ENCODE data around the gene CCL5. TPM values are rescaled to one million over a fixed set of nuclear protein-coding genes. Genes with fewer than 3 reads are reported as not detected.

The CCL5 gene
- total and polyA plus RNA-seq, 2 donors = 26.7 to 27.4 TPM

DNA sequence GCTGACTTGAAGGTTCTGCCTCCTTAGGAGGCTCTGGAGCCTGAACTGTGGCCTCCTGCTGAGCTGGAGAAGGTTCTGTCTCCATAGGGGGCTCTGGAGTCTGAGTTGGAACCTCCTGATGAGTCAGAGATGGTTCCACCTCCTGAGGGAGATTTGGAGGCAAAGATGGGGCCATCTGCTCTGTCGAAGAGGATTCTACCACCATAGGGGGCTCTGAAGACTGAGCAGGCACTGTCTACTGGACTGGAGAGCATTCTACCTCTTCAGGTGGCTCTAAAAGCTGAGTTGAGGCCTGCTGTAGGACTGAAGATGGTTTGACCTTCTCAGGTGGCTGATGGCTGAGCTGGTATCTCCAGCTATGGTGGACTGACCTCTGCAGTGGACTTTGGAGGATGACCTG is 34.2 kb upstream of the CCL5 start:
- Histone ChIP-seq H3K27ac (ENCODE audit: low read depth in 1 of 2, low read length in 1 of 2) (no peak overlapping the region), H3K9me3 (ENCODE audit: control insufficient read depth in 2 of 2, insufficient read depth in 1 of 2, low read length in 1 of 2) (no peaks in the 10 kb centered on the region), H3K4me1 (ENCODE audit: control insufficient read depth in 2 of 2, insufficient read depth in 2 of 2, low read length in 2 of 2) (no peaks in the 10 kb centered on the region), H3K36me3 (ENCODE audit: control insufficient read depth in 2 of 2, insufficient read depth in 2 of 2, low read length in 1 of 2) (peaks cover 0 to 3% of the 10 kb centered on the region in 2 donors), H3K27me3 (ENCODE audit: control insufficient read depth in 2 of 2, insufficient read depth in 1 of 2, low read length in 1 of 2) (no peaks in the 10 kb centered on the region), H3K4me3 (ENCODE audit: low read length in 2 of 2) (no peak overlapping the region)
- no peak for DNase-seq (ENCODE audit: low read depth in 6 of 9, low spot score in 9 of 9)
- WGBS = 100% methylated on average over 1 of the region's 1 CpG

DNA sequence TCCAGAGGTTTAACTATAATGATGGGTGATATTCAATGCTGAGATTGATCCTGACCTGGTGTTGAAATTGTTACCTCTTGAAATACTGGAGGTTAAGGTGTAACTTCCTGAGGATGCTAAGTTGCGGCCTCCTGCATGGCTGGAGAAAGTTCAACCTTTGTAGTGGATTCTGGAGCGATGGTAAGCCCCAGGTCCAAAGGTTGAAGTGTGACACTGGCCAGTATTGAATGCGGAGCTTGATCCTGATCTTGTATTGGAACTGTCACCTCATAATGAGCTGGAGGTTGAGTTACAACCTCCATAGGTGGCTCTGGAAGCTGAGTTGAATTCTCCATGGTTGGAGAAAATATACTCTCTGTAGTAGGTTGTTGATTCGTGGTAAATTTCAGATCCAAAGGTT is 33.4 kb upstream of the CCL5 start:
- Histone ChIP-seq H3K36me3 (ENCODE audit: control insufficient read depth in 2 of 2, insufficient read depth in 2 of 2, low read length in 1 of 2) (peaks cover 0 to 3% of the 10 kb centered on the region in 2 donors), H3K27me3 (ENCODE audit: control insufficient read depth in 2 of 2, insufficient read depth in 1 of 2, low read length in 1 of 2) (no peaks in the 10 kb centered on the region), H3K9me3 (ENCODE audit: control insufficient read depth in 2 of 2, insufficient read depth in 1 of 2, low read length in 1 of 2) (no peaks in the 10 kb centered on the region), H3K4me1 (ENCODE audit: control insufficient read depth in 2 of 2, insufficient read depth in 2 of 2, low read length in 2 of 2) (no peaks in the 10 kb centered on the region), H3K27ac (ENCODE audit: low read depth in 1 of 2, low read length in 1 of 2) (no peak overlapping the region), H3K4me3 (ENCODE audit: low read length in 2 of 2) (no peak overlapping the region)
- whole genome bisulfite sequencing = 95% methylated on average over 4 of the region's 4 CpGs
- no peak for DNase-seq (ENCODE audit: low read depth in 6 of 9, low spot score in 9 of 9)

DNA sequence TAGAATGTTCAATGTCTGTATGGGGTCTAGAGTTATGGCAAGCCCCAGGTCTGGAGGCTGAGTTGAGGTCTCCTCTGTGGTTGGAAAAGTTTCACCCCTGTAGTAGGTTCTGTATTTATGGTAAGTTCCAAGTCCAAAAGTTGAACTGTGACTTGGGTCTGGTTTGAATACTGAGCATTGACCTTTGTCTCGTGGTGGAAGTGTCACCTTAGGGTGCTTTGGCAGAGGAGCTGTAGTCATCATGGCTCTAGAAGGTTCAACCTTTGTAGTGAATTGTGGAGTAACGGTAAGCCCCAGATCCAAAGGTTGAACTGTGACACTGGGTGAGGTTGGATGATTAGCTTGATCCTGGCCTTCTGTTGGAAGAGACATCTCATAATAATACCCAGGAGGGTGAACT is 32.8 kb upstream of the CCL5 start:
- Histone ChIP-seq H3K36me3 (ENCODE audit: control insufficient read depth in 2 of 2, insufficient read depth in 2 of 2, low read length in 1 of 2) (no peaks in the 10 kb centered on the region), H3K4me1 (ENCODE audit: control insufficient read depth in 2 of 2, insufficient read depth in 2 of 2, low read length in 2 of 2) (no peaks in the 10 kb centered on the region), H3K4me3 (ENCODE audit: low read length in 2 of 2) (no peak overlapping the region), H3K9me3 (ENCODE audit: control insufficient read depth in 2 of 2, insufficient read depth in 1 of 2, low read length in 1 of 2) (no peaks in the 10 kb centered on the region), H3K27me3 (ENCODE audit: control insufficient read depth in 2 of 2, insufficient read depth in 1 of 2, low read length in 1 of 2) (no peaks in the 10 kb centered on the region), H3K27ac (ENCODE audit: low read depth in 1 of 2, low read length in 1 of 2) (no peak overlapping the region)
- DNase-seq (ENCODE audit: low read depth in 6 of 9, low spot score in 9 of 9) = no peak
- 94% methylated on average over 2 of the region's 2 CpGs for WGBS

DNA sequence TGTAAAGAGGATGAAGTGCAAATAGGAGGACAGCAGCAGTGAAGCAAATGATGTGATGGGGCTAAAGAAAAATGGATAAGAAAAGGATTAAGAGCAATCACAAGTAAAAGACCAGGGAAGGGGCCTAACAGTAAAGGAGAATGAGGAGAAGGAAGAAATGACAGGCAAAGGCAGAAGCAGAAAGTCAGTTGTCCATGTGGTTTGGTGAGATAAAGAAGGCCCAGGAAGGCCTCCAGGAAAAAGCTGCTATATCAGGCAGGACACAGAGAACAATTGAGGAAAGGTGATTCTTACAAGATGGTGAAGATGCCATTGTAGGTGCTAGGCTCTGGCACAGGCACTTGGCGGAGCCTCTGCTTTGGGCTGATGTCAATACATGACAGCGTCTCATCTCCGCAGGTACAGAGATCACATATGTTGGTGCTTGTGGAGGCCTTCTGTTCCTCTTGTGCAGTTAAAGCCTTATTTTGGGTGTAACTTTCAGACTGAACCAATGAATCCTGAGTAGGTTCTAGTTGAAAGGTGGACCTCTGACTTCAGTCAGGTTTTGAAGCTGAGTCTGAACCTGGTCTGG is 32.3 kb upstream of the CCL5 start:
- Histone ChIP-seq H3K4me1 (ENCODE audit: control insufficient read depth in 2 of 2, insufficient read depth in 2 of 2, low read length in 2 of 2) (no peaks in the 10 kb centered on the region), H3K36me3 (ENCODE audit: control insufficient read depth in 2 of 2, insufficient read depth in 2 of 2, low read length in 1 of 2) (no peaks in the 10 kb centered on the region), H3K9me3 (ENCODE audit: control insufficient read depth in 2 of 2, insufficient read depth in 1 of 2, low read length in 1 of 2) (no peaks in the 10 kb centered on the region), H3K4me3 (ENCODE audit: low read length in 2 of 2) (no peak overlapping the region), H3K27me3 (ENCODE audit: control insufficient read depth in 2 of 2, insufficient read depth in 1 of 2, low read length in 1 of 2) (no peaks in the 10 kb centered on the region), H3K27ac (ENCODE audit: low read depth in 1 of 2, low read length in 1 of 2) (no peak overlapping the region)
- WGBS = 99% methylated on average over 3 of the region's 3 CpGs
- no peak for DNase-seq (ENCODE audit: low read depth in 6 of 9, low spot score in 9 of 9)

DNA sequence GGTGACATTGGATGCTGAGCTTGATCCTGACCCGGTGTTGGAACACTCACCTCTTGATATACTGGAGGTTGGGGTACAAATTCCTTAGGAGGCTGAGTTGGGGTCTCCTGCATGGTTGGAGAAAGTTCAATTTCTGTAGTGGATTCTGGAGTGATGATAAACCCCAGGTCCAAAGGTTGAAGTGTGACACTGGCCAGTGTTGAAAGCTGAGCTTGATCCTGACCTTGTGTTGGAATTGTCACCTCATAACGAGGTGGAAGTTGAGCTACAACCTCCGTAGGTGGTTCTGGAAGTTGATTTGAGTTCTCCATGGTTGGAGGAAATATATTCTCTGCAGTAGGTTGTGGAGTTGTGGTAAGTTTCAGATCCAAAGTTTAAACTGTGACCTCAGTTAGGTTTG is 29.2 kb upstream of the CCL5 start:
- H3K27ac ChIP-seq (ENCODE audit: low read depth in 1 of 2, low read length in 1 of 2) = no peak overlapping the region
- H3K27me3 ChIP-seq (ENCODE audit: control insufficient read depth in 2 of 2, insufficient read depth in 1 of 2, low read length in 1 of 2) = no peaks in the 10 kb centered on the region
- 96% methylated on average over 3 of the region's 3 CpGs for WGBS
- no peak for DNase-seq (ENCODE audit: low read depth in 6 of 9, low spot score in 9 of 9)
- H3K9me3 ChIP-seq (ENCODE audit: control insufficient read depth in 2 of 2, insufficient read depth in 1 of 2, low read length in 1 of 2) = no peaks in the 10 kb centered on the region
- peaks cover 6 to 8% of the 10 kb centered on the region in 2 donors for H3K4me1 ChIP-seq (ENCODE audit: control insufficient read depth in 2 of 2, insufficient read depth in 2 of 2, low read length in 2 of 2)
- no peaks in the 10 kb centered on the region for H3K36me3 ChIP-seq (ENCODE audit: control insufficient read depth in 2 of 2, insufficient read depth in 2 of 2, low read length in 1 of 2)
- no peak overlapping the region for H3K4me3 ChIP-seq (ENCODE audit: low read length in 2 of 2)

DNA sequence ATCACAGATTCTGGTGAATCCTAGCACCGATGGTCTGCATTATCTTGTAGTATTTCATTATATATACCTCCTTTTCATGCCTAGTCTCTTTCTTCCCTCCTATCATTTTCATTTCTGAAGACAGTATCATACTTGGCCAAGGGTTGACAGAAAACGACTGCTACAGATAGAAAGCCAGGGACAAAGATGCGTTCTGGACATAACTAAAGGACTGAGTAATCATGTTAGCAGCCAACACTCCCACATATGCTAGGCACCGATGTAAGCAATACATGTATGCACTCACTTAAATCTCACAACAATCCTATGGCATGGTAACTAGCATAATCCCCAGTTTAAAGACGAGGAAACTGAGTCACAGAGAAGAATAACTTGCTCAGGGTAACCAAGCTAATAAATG is 27.5 kb upstream of the CCL5 start:
- Histone ChIP-seq H3K36me3 (ENCODE audit: control insufficient read depth in 2 of 2, insufficient read depth in 2 of 2, low read length in 1 of 2) (no peaks in the 10 kb centered on the region), H3K27me3 (ENCODE audit: control insufficient read depth in 2 of 2, insufficient read depth in 1 of 2, low read length in 1 of 2) (no peaks in the 10 kb centered on the region), H3K9me3 (ENCODE audit: control insufficient read depth in 2 of 2, insufficient read depth in 1 of 2, low read length in 1 of 2) (no peaks in the 10 kb centered on the region), H3K4me3 (ENCODE audit: low read length in 2 of 2) (no peak overlapping the region), H3K27ac (ENCODE audit: low read depth in 1 of 2, low read length in 1 of 2) (no peak overlapping the region), H3K4me1 (ENCODE audit: control insufficient read depth in 2 of 2, insufficient read depth in 2 of 2, low read length in 2 of 2) (peaks cover 10 to 12% of the 10 kb centered on the region in 2 donors)
- no peak for DNase-seq (ENCODE audit: low read depth in 6 of 9, low spot score in 9 of 9)
- WGBS = 93% methylated on average over 5 of the region's 5 CpGs

DNA sequence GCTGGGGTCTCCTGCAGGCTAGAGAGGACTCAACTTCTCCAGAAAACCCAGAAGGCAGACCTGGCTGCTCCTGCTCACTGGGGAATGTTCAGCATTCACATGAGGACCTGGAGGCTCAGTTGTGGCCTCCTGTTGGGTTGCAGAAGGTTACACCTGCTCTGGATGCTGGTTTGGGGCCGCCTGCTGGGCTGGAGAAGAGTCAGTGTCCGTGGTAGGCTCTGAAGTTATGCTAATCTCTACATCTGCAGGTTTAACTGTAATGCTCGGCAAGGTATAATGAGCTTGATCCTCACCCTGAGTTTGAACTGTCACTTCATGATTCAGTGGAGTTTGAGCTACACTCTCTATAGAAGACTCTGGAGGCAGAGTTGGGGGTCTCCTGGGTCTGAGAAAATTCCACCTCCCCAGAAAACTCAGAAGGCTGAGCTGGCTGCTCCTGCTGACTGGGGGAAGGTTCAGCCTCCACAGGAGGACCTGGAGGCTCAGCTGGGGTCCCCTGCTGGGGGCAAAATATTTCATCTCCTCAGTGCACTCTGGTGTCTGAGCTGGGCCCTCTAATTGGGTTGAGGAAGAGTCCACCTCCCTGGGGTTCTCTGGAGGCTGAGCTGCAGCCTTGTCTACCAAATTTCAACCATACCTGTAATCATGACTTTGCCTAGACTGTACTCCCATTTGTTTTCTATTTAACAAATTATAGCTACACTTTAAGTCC is 26.9 kb upstream of the CCL5 start:
- WGBS = 55% methylated on average over 3 of the region's 3 CpGs
- DNase-seq (ENCODE audit: low read depth in 6 of 9, low spot score in 9 of 9) = no peak
- Histone ChIP-seq H3K27me3 (ENCODE audit: control insufficient read depth in 2 of 2, insufficient read depth in 1 of 2, low read length in 1 of 2) (no peaks in the 10 kb centered on the region), H3K4me3 (ENCODE audit: low read length in 2 of 2) (no peak overlapping the region), H3K36me3 (ENCODE audit: control insufficient read depth in 2 of 2, insufficient read depth in 2 of 2, low read length in 1 of 2) (no peaks in the 10 kb centered on the region), H3K4me1 (ENCODE audit: control insufficient read depth in 2 of 2, insufficient read depth in 2 of 2, low read length in 2 of 2) (peaks cover 10 to 16% of the 10 kb centered on the region in 2 donors), H3K9me3 (ENCODE audit: control insufficient read depth in 2 of 2, insufficient read depth in 1 of 2, low read length in 1 of 2) (no peaks in the 10 kb centered on the region), H3K27ac (ENCODE audit: low read depth in 1 of 2, low read length in 1 of 2) (no peak overlapping the region)

DNA sequence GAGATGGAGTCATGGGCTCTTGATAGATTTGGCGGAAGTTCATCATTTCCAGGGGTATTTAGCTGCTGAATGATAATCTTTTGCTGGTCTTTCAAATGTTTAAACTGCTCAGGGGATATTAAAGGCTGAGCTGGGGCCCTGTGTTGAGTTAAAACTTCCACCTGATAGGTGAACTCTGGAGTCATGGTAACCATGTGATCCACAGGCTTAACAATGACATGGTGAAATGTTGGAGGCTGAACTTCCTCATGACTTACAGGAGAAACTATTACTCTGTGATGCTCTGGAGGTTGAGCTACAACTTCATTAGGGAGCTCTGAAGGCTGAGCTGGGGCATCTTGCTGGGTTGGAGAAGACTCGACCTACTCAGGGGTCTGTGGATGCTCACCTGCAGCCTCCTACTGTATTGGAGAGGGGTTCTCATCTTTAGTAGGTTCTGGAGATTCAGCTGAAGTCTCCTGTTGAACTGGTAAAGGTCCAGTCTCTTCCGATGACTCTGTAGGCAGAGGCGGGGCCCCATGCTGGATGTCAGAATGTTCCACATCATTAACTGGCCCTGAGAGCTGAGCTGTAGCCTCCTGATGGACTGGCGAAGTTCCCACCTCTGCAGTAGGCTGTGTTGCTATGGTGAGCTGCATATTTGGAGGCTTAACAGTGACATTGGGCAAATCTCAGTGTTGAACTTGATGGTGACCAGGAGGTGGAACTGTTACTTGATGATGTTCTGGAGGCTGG is 26.2 kb upstream of the CCL5 start:
- no peak overlapping the region for H3K27ac ChIP-seq (ENCODE audit: low read depth in 1 of 2, low read length in 1 of 2)
- H3K4me1 ChIP-seq (ENCODE audit: control insufficient read depth in 2 of 2, insufficient read depth in 2 of 2, low read length in 2 of 2) = peaks cover 10 to 22% of the 10 kb centered on the region in 2 donors
- no peak for DNase-seq (ENCODE audit: low read depth in 6 of 9, low spot score in 9 of 9)
- H3K9me3 ChIP-seq (ENCODE audit: control insufficient read depth in 2 of 2, insufficient read depth in 1 of 2, low read length in 1 of 2) = no peaks in the 10 kb centered on the region
- 96% methylated on average over 5 of the region's 5 CpGs for WGBS
- H3K27me3 ChIP-seq (ENCODE audit: control insufficient read depth in 2 of 2, insufficient read depth in 1 of 2, low read length in 1 of 2) = no peaks in the 10 kb centered on the region
- H3K4me3 ChIP-seq (ENCODE audit: low read length in 2 of 2) = no peak overlapping the region
- no peaks in the 10 kb centered on the region for H3K36me3 ChIP-seq (ENCODE audit: control insufficient read depth in 2 of 2, insufficient read depth in 2 of 2, low read length in 1 of 2)

DNA sequence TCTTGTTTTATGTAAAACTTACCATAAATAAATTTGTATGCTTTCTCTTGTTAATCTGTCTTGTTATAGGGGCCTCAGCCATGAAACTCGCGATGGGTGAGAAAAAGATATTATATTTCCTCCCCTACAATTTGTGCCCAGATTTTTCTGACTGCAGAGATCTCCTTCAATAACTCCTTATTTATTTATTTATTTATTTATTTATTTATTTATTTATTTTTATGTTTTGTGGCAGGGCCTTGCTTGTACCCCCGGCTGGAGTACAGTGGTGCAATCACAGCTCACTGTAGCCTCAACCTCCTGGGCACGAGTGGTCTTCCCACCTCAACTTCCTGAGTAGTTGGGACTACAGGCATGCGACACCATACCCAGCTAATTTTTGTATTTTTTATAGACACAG is 23.3 kb upstream of the CCL5 start:
- no peaks in the 10 kb centered on the region for H3K9me3 ChIP-seq (ENCODE audit: control insufficient read depth in 2 of 2, insufficient read depth in 1 of 2, low read length in 1 of 2)
- H3K27ac ChIP-seq (ENCODE audit: low read depth in 1 of 2, low read length in 1 of 2) = no peak overlapping the region
- peaks cover 14 to 48% of the 10 kb centered on the region in 2 donors for H3K4me1 ChIP-seq (ENCODE audit: control insufficient read depth in 2 of 2, insufficient read depth in 2 of 2, low read length in 2 of 2)
- DNase-seq (ENCODE audit: low read depth in 6 of 9, low spot score in 9 of 9) = no peak
- H3K4me3 ChIP-seq (ENCODE audit: low read length in 2 of 2) = no peak overlapping the region
- H3K27me3 ChIP-seq (ENCODE audit: control insufficient read depth in 2 of 2, insufficient read depth in 1 of 2, low read length in 1 of 2) = no peaks in the 10 kb centered on the region
- WGBS = 94% methylated on average over 5 of the region's 5 CpGs
- H3K36me3 ChIP-seq (ENCODE audit: control insufficient read depth in 2 of 2, insufficient read depth in 2 of 2, low read length in 1 of 2) = no peaks in the 10 kb centered on the region
